ENCODE measurements around the gene GTF3C6. TPM values are rescaled to one million over a fixed set of nuclear protein-coding genes. Genes with fewer than 3 reads are reported as not detected.
"Not testable (repeated sequence)": the region's sequence is repeated elsewhere in the genome, so short reads cannot be mapped to it uniquely, and the experiment has no call there.

Gene GTF3C6
- total RNA-seq, 1 donor from 2014 or later: 25.5 TPM

- Histone ChIP-seq H3K9me3 (no peaks in the 10 kb centered on the region), H3K36me3 (peaks cover 0 to 30% of the 10 kb centered on the region in 2 donors), H3K27me3 (no peaks in the 10 kb centered on the region), H3K4me3 (no peak overlapping the region), H3K4me1 (no peaks in the 10 kb centered on the region), H3K27ac (no peak overlapping the region)
- DNase-seq (ENCODE audit: extremely low spot score in 2 of 2): no peak
- intact Hi-C loops (cut with DNase I): no loop called here
- TF ChIP-seq POLR2A (IDR thresholded peaks at IDR 0.05): no peak
- peak; percentile 4 to 42 (median 32) for TF ChIP-seq CTCF (IDR thresholded peaks at IDR 0.05)
Observed at GRCh38 chr6:111011360-111012142, 53.0 kb downstream of the GTF3C6 start.

GRCh38 chr6:111012143-111012452, 53.6 kb downstream of the GTF3C6 start:
- no peak for TF ChIP-seq POLR2A (IDR thresholded peaks at IDR 0.05)
- no peak for TF ChIP-seq POLR2AphosphoS5 (IDR thresholded peaks at IDR 0.05; ENCODE audit: insufficient read depth in 1 of 2, low read depth in 1 of 2)
- no peak for TF ChIP-seq CTCF (IDR thresholded peaks at IDR 0.05)
- no peaks in the 10 kb centered on the region for H3K4me1 ChIP-seq
- intact Hi-C loops (cut with DNase I): no loop called here
- no peaks in the 10 kb centered on the region for H3K27me3 ChIP-seq
- peaks cover 0 to 30% of the 10 kb centered on the region in 2 donors for H3K36me3 ChIP-seq
- H3K27ac ChIP-seq: no peak overlapping the region
- H3K4me3 ChIP-seq: no peak overlapping the region
- DNase-seq (ENCODE audit: extremely low spot score in 2 of 2): no peak
- no peaks in the 10 kb centered on the region for H3K9me3 ChIP-seq

GRCh38 chr6:111012520-111012919, 54.0 kb downstream of the GTF3C6 start:
- H3K27ac ChIP-seq; intact Hi-C loops (cut with DNase I); H3K27me3 ChIP-seq; H3K4me1 ChIP-seq; H3K9me3 ChIP-seq; H3K4me3 ChIP-seq; DNase-seq (ENCODE audit: extremely low spot score in 2 of 2): not testable (repeated sequence)
- peaks cover 0 to 30% of the 10 kb centered on the region in 2 donors for H3K36me3 ChIP-seq

- H3K27ac ChIP-seq: no peak overlapping the region
- no peaks in the 10 kb centered on the region for H3K4me1 ChIP-seq
- DNase-seq (ENCODE audit: extremely low spot score in 2 of 2): no peak
- H3K36me3 ChIP-seq: peaks cover 0 to 26% of the 10 kb centered on the region in 2 donors
- no peaks in the 10 kb centered on the region for H3K27me3 ChIP-seq
- no peaks in the 10 kb centered on the region for H3K9me3 ChIP-seq
- no peak overlapping the region for H3K4me3 ChIP-seq
- intact Hi-C loops (cut with DNase I): no loop called here
- TF ChIP-seq CTCF (IDR thresholded peaks at IDR 0.05): no peak
- no peak for TF ChIP-seq POLR2AphosphoS5 (IDR thresholded peaks at IDR 0.05; ENCODE audit: insufficient read depth in 1 of 2, low read depth in 1 of 2)
- no peak for TF ChIP-seq POLR2A (IDR thresholded peaks at IDR 0.05)
Observed at GRCh38 chr6:111013144-111013915, 54.8 kb downstream of the GTF3C6 start.

GRCh38 chr6:111015389-111016124, 57.1 kb downstream of the GTF3C6 start:
- Histone ChIP-seq H3K36me3 (peaks cover 0 to 14% of the 10 kb centered on the region in 2 donors), H3K4me3 (no peak overlapping the region), H3K27ac (no peak overlapping the region), H3K4me1 (no peaks in the 10 kb centered on the region), H3K27me3 (no peaks in the 10 kb centered on the region), H3K9me3 (no peaks in the 10 kb centered on the region)
- intact Hi-C loops (cut with DNase I): no loop called here
- TF ChIP-seq CTCF (IDR thresholded peaks at IDR 0.05) (no peak), POLR2A (IDR thresholded peaks at IDR 0.05) (no peak), POLR2AphosphoS5 (IDR thresholded peaks at IDR 0.05; ENCODE audit: insufficient read depth in 1 of 2, low read depth in 1 of 2) (no peak)
- DNase-seq (ENCODE audit: extremely low spot score in 2 of 2): no peak

GRCh38 chr6:111017241-111017640, 58.7 kb downstream of the GTF3C6 start:
- intact Hi-C loops (cut with DNase I); H3K4me3 ChIP-seq; H3K27ac ChIP-seq; H3K27me3 ChIP-seq; DNase-seq (ENCODE audit: extremely low spot score in 2 of 2); H3K4me1 ChIP-seq; H3K9me3 ChIP-seq: not testable (repeated sequence)
- H3K36me3 ChIP-seq: peaks cover 0 to 12% of the 10 kb centered on the region in 2 donors
